SK-N-MC (cell line): ENCODE data around the gene CAPN5.

Experiments
- EZH2 ChIP-seq: fragments of 200-600 bp; sonication (generic); IDR thresholded peaks from one replicate; pipeline ENCODE4 v1.6.1; 2017; ENCODE audit warnings: antibody characterized with exemption
- POLR2AphosphoS5 ChIP-seq: IDR thresholded peaks from 2 replicates; pipeline ENCODE4 v1.6.1; 2012; ENCODE audit warnings: mild to moderate bottlenecking, low read depth, low read length, borderline replicate concordance

DNA sequence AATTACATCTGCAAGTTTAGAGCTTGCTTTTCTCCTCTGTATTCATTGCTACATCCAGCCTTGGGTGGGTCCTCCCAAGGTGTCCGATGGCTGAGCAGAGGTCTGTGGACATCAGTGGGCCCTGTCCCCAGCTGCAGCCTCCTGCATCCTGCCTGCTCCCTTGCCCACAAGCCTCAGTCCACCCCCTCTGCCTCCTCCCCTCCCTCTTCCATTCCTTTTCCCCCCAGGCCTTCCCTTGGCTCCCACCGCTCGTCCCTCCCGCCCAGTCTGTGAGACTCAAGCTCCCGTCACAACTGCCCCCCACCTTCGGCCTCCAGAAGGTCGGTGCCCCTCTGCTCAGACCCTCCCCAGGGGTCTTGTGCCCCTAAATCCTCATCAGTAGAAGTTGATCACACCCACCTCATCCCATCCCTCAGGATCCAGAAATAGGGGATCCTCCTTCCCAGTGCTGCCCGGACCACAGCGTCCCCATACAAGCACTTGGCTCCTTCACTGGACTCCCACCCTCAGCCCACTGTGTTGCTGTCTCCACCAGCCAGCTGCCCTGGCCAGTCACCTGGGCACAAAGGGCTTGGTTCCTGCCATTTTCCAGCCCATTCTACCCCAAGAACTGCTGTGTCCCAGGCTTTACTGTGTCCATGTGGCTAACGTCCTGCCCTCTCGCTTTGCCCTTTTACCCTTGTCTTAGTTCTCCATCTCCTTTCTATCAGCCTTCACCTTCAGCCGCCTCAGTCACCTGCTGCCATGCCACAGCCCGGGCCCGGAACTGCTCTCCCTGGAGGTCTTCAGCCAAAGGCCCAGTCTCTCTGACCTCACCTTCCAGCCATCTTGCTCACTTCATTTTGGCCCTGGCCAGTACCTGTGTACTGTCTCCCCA is 33.6 kb downstream of the CAPN5 start:
- TF ChIP-seq POLR2AphosphoS5 (no peak), EZH2 (no peak)
